Measurements from ENCODE around the gene ETV4.

DNA sequence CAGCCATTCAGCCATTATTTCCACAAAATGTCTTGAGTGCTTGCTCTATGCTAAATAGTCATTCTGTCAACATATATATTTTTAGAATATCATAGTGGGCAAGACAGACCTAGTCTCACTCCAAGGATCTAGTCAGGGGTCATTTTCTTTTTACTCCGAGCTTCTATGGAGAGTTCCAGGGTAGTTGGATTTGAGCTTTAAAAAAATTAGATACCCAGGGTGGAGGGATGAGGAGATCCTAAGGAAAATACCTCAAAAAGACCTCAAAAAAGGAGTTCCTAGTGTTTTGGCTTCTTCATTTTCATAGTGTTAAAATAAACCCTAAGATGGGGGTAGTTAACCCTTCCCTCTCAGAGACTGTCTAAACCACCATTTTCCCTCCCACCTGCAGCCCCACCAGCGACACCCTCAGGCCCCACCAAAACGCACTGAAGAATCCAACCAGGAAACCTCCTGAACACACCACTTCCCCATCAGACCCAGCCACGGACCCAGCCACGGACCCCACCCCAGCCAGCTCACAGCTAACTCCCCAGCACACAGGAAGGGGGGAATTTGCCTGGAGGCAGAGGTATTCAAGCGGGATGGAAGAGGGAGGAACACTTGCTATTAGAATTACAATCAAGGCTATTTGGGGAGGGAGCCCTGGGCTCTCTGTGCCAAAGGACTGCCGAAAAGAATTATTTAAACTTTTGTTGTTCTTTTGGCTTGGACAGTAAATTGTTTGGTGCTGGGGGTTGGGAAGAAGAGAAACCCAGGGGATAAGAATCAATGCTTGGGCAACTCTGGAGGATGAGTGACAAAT, 2.2 kb downstream of the ETV4 start:
- TF ChIP-seq, protein P1, sequence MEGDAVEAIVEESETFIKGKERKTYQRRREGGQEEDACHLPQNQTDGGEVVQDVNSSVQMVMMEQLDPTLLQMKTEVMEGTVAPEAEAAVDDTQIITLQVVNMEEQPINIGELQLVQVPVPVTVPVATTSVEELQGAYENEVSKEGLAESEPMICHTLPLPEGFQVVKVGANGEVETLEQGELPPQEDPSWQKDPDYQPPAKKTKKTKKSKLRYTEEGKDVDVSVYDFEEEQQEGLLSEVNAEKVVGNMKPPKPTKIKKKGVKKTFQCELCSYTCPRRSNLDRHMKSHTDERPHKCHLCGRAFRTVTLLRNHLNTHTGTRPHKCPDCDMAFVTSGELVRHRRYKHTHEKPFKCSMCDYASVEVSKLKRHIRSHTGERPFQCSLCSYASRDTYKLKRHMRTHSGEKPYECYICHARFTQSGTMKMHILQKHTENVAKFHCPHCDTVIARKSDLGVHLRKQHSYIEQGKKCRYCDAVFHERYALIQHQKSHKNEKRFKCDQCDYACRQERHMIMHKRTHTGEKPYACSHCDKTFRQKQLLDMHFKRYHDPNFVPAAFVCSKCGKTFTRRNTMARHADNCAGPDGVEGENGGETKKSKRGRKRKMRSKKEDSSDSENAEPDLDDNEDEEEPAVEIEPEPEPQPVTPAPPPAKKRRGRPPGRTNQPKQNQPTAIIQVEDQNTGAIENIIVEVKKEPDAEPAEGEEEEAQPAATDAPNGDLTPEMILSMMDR (IDR thresholded peaks at IDR 0.05): no peak
- no peak for TF ChIP-seq POLR2A (IDR thresholded peaks at IDR 0.05)
